Tibial nerve (tissue), 4 donors: ENCODE results near the gene LRRC52. TPM values are rescaled to one million over a fixed set of nuclear protein-coding genes. Genes with fewer than 3 reads are reported as not detected.

ENCODE experiments used
- DNase-seq, 2 donors: peaks; one replicate each; pipeline ENCODE4 v3.0.0-alpha.2; 2019; ENCODE audit warnings: low spot score in 2 of 2
- H3K27ac ChIP-seq, 4 donors: fragments of 200-600 bp; sonication (generic) in 3 of 4; one replicate each; pipeline ENCODE4 v1.5.1; 2017 to 2019; ENCODE audit warnings: mild to moderate bottlenecking in 1 of 4
- H3K27me3 ChIP-seq, 2 donors: fragments of 200-600 bp; sonication (generic) in 1 of 2; one replicate each; pipeline versions ENCODE4 v1.5.1 to v1.6.0; 2017 to 2019
- H3K36me3 ChIP-seq, 3 donors: fragments of 200-600 bp; sonication (generic); one replicate each; pipeline ENCODE4 v1.5.1; 2018 to 2019
- H3K4me1 ChIP-seq, 4 donors: fragments of 200-600 bp; sonication (generic) in 3 of 4; one replicate each; pipeline ENCODE4 v1.5.1; 2017 to 2019
- H3K4me3 ChIP-seq, 4 donors: fragments of 200-600 bp; sonication (generic) in 3 of 4; one replicate each; pipeline ENCODE4 v1.5.1; 2017 to 2019; ENCODE audit warnings: mild to moderate bottlenecking in 1 of 4, moderate library complexity in 1 of 4
- H3K9me3 ChIP-seq, 4 donors: fragments of 200-600 bp; sonication (generic) in 3 of 4; one replicate each; pipeline ENCODE4 v1.5.1; 2017 to 2019
- EP300 ChIP-seq, 2 donors: sonication (generic); formaldehyde crosslinking; IDR thresholded peaks; one replicate each; pipeline ENCODE4 v1.6.1; 2017; ENCODE audit warnings: antibody characterized with exemption in 2 of 2, mild to moderate bottlenecking in 1 of 2
- POLR2A ChIP-seq, 2 donors: fragments of 450-650 bp; IDR thresholded peaks; one replicate each; pipeline ENCODE4 v1.6.1; 2017; ENCODE audit warnings: antibody characterized with exemption in 2 of 2, mild to moderate bottlenecking in 2 of 2, moderate library complexity in 2 of 2
- WGBS, 2 donors: methylation state at CpG; one replicate each; pipeline ENCODE4 v1.1.5; 2018; 5-methylcytosine and 5-hydroxymethylcytosine counted together
- total RNA-seq, 4 donors: library from RNA; depleted of rRNA; stranded (reverse); fragments of >200 nt; gene quantifications; one replicate each; pipeline ENCODE4 v1.1.0, GENCODE V29; 2016
- TF ChIP-seq, protein P1 (sequence below), 5 experiments: fragments of 200-600 bp in 3 of 5; fragments of 450-650 bp in 2 of 5; sonication (generic) in 3 of 5; IDR thresholded peaks; one replicate each; pipeline ENCODE4 v1.5.1; 2016 to 2019; ENCODE audit warnings: antibody characterized with exemption in 5 of 5, mild to moderate bottlenecking in 3 of 5, moderate library complexity in 2 of 5

LRRC52 gene
- total RNA-seq, 4 donors from 2014 or later = not detected

- Histone ChIP-seq H3K27me3 (no peaks in the 10 kb centered on the region), H3K36me3 (no peaks in the 10 kb centered on the region), H3K9me3 (no peaks in the 10 kb centered on the region), H3K4me1 (peaks cover 0 to 14% (median 0%) of the 10 kb centered on the region in 4 donors), H3K27ac (no peak overlapping the region), H3K4me3 (no peak overlapping the region)
- TF ChIP-seq EP300 (IDR thresholded peaks at IDR 0.05) = no peak
- TF ChIP-seq, protein P1, sequence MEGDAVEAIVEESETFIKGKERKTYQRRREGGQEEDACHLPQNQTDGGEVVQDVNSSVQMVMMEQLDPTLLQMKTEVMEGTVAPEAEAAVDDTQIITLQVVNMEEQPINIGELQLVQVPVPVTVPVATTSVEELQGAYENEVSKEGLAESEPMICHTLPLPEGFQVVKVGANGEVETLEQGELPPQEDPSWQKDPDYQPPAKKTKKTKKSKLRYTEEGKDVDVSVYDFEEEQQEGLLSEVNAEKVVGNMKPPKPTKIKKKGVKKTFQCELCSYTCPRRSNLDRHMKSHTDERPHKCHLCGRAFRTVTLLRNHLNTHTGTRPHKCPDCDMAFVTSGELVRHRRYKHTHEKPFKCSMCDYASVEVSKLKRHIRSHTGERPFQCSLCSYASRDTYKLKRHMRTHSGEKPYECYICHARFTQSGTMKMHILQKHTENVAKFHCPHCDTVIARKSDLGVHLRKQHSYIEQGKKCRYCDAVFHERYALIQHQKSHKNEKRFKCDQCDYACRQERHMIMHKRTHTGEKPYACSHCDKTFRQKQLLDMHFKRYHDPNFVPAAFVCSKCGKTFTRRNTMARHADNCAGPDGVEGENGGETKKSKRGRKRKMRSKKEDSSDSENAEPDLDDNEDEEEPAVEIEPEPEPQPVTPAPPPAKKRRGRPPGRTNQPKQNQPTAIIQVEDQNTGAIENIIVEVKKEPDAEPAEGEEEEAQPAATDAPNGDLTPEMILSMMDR (IDR thresholded peaks at IDR 0.05) = no peak
- no peak for TF ChIP-seq POLR2A (IDR thresholded peaks at IDR 0.05)
- WGBS, 2 donors = 56 to 64% methylated on average over 14 of the region's 14 CpGs
- DNase-seq = no peak
These were observed 6.3 kb upstream of the LRRC52 start for GRCh38 chr1:165537356-165538109.

DNA sequence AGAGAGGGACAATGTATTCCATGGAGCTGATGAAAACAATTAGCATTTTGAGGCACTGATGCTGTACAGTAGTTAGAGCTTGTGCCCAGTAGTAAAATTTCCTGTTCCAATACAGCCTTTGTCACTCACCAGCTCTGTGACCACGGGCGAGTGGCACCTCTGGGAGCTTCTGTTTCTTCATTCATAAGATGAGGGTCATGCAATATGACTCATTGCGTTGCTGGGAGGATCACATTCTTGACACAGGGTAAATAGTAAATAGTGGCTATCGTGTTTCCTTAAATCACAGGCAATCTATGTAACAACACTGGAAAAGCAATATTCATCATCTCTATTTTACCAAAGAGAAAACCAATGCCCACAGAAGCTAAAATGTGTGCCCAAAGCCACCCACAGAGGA is 4.5 kb upstream of the LRRC52 start:
- Histone ChIP-seq H3K27me3 (no peaks in the 10 kb centered on the region), H3K9me3 (no peaks in the 10 kb centered on the region), H3K4me1 (peaks cover 0 to 30% (median 0%) of the 10 kb centered on the region in 4 donors), H3K4me3 (no peak overlapping the region), H3K36me3 (no peaks in the 10 kb centered on the region), H3K27ac (peak overlapping the region in 2 of 4 donors; percentile 18 to 60)
- 49% methylated on average over 4 of the region's 4 CpGs for WGBS, 2 donors
- TF ChIP-seq POLR2A (IDR thresholded peaks at IDR 0.05) (no peak), EP300 (IDR thresholded peaks at IDR 0.05) (no peak)
- TF ChIP-seq, protein P1 (IDR thresholded peaks at IDR 0.05) = no peak
- DNase-seq = no peak

DNA sequence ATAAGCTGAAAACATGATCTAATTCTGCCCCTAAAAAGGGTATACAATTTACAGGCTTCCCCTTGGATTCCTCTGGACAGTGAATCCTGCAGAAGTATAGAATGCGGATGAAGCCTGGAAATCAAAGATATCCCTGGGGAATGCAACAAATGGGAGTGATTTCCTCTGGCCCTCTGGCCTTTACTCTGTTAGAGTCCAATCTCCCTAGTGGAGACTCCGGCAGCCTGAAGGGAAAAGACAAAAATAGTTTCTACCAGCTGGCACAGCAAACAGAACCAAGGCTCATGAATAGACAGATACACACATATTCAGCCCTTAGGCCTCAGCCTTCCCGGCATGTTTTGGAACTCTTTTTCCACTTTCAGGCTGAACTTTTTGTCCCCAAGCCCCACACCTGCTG is 3.9 kb upstream of the LRRC52 start:
- Histone ChIP-seq H3K27me3 (no peaks in the 10 kb centered on the region), H3K9me3 (no peaks in the 10 kb centered on the region), H3K27ac (peak overlapping the region in 2 of 4 donors; percentile 18 to 60), H3K4me1 (peaks cover 0 to 31% (median 0%) of the 10 kb centered on the region in 4 donors), H3K36me3 (no peaks in the 10 kb centered on the region), H3K4me3 (no peak overlapping the region)
- DNase-seq = no peak
- TF ChIP-seq, protein P1 (IDR thresholded peaks at IDR 0.05) = no peak
- TF ChIP-seq POLR2A (IDR thresholded peaks at IDR 0.05) = no peak
- no peak for TF ChIP-seq EP300 (IDR thresholded peaks at IDR 0.05)
- WGBS, 2 donors = 37 to 38% methylated on average over 3 of the region's 3 CpGs

DNA sequence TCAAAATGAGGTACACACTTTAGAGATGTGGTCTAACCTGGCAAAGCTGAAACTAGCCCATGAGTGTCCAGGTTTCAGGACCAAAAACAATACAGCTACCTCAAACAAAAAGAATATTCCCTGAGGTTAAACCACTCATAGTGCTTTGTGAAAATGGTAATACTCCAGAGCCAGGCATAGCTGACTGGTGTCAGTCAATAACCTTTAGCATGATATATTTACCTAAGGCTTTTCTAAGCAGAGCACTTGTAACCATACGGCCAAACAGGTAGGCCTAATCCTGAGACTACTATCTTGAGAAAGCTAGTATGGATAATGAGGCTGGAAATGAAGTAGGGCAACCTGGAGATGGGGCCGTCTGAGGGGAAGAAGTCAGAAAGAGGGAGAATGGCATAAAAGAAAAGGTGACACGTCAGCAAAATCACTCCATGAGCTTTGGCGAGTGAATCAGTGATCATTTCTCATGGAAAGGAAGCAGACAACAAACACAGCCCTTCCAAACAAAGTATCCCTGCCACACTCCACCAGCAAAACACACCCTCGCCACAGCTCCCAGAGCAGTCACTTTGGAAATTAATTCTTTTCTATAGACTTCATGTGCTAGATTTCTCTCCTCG is 1.7 kb upstream of the LRRC52 start:
- H3K27ac ChIP-seq = no peak overlapping the region
- H3K27me3 ChIP-seq = no peaks in the 10 kb centered on the region
- H3K36me3 ChIP-seq = no peaks in the 10 kb centered on the region
- H3K4me3 ChIP-seq = no peak overlapping the region
- 92 to 93% methylated on average over 6 of the region's 6 CpGs for WGBS, 2 donors
- peaks cover 0 to 31% (median 0%) of the 10 kb centered on the region in 4 donors for H3K4me1 ChIP-seq
- TF ChIP-seq, protein P1 (IDR thresholded peaks at IDR 0.05) = no peak
- no peak for TF ChIP-seq POLR2A (IDR thresholded peaks at IDR 0.05)
- TF ChIP-seq EP300 (IDR thresholded peaks at IDR 0.05) = no peak
- DNase-seq = no peak
- no peaks in the 10 kb centered on the region for H3K9me3 ChIP-seq

GRCh38 chr1:165542647-165543046 is 1.2 kb upstream of the LRRC52 start:
- WGBS, 2 donors = 0% methylated on average over 1 of the region's 1 CpG
- Histone ChIP-seq H3K4me3 (no peak overlapping the region), H3K27me3 (no peaks in the 10 kb centered on the region), H3K9me3 (no peaks in the 10 kb centered on the region), H3K36me3 (no peaks in the 10 kb centered on the region), H3K27ac (no peak overlapping the region), H3K4me1 (peaks cover 0 to 31% (median 0%) of the 10 kb centered on the region in 4 donors)
- TF ChIP-seq, protein P1 (IDR thresholded peaks at IDR 0.05) = no peak
- TF ChIP-seq EP300 (IDR thresholded peaks at IDR 0.05) = no peak
- no peak for TF ChIP-seq POLR2A (IDR thresholded peaks at IDR 0.05)
- DNase-seq = no peak
